HG03521 (cell line): ENCODE data around the gene ATG9B.
"Not testable (repeated sequence)": the region's sequence is repeated elsewhere in the genome, so short reads cannot be mapped to it uniquely, and the experiment has no call there.

ENCODE experiments used
- ATAC-seq: cut with Tn5 transposase; IDR thresholded peaks from one replicate; pipeline ENCODE4 v1.9.1; 2021; ENCODE audit warnings: mild to moderate bottlenecking, moderate library complexity; ENCODE audit not compliant: unreplicated experiment

The ATG9B gene

GRCh38 chr7:151018421-151019129 lies 5.7 kb downstream of the ATG9B start:
- no peak for ATAC-seq

DNA sequence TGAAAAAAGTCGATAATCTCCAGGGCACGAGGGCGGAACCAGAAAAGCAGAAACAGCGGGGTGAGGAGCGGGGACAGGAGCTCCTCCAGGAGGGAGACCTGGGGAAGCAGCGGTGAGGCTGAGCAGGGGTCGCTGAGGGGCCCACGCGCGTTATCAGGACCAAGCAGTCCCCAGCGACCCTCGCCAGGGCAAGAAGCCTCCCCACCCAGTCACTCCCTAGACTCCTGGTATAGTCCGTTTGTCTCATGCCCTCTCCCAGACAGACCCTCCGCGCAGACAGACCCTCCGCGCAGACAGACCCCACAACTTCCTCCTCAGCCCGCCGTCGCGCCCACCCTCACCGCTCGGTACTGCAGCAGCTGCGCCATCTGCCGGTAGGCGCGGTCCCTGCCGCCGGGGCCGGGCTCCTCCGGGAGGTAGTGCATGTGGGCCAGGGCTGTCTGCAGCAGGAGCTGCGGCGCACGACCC lies 6.3 kb downstream of the ATG9B start:
- ATAC-seq = no peak

DNA sequence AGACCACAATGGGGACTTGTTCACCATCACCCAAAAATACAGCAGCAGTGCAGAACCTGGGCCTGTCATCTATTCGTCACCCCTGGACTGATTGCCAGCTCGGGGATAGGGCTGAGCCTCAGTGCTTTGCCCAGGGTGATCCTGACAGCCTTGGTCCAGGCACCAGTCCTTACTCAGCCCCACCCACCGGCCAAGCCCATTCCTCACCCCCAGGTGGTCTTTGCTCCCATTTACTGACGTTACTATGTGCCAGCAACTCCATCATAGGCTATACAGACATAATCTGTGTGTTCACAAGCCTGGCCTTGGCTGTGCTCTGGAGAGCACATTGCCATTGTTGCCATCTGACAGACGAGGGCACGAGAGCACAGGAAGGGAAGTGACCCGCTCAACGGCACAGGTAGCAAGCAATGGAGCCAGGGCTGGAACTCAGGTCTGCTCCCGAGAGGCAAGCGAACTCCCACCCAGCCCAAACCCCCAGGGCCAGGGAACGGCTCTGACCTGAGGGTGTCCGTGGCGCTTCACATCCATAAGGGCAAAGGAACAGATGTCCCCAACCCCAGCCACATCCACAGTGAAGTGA lies 6.8 kb downstream of the ATG9B start:
- ATAC-seq = no peak

DNA sequence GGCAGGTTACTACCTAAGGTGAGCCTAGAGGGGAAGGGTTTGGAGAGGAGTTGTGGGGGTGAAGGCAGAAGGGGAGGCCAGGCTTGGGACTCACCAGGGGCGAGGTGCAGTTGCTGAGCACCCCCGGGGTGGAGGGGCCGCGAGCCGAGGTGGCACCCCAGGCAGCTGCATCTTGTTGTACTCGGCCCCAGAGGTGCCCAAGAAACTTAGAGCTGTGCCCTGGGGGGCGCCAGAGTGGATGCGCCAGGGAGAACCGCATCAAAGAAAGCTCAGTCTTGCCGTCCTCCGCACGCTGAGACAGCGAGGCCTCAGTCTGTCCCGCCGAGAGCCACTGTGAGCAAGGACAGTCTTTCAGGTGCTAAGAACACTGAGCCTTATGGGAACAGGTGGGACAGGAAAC lies 7.4 kb downstream of the ATG9B start:
- ATAC-seq = no peak

DNA sequence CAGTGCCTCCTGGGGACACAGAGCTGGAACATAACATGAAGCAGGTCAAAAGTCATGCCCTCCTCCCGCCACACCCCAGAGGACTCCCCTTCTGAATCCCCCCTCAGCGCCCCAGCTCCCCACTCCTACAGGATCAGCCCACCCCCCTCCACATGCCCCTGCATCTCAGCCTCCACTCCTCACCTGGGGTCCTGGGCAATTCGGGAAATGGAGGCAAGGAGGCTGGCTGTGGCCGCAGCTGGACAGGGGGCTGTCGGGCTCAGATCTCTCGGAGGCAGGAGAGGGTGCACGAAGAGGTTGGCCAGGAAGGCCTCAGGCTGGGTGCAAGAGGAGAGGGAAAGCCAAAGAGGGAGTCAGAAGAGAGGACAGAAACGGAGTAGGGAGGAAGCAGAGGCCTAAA lies 7.8 kb downstream of the ATG9B start:
- no peak for ATAC-seq

DNA sequence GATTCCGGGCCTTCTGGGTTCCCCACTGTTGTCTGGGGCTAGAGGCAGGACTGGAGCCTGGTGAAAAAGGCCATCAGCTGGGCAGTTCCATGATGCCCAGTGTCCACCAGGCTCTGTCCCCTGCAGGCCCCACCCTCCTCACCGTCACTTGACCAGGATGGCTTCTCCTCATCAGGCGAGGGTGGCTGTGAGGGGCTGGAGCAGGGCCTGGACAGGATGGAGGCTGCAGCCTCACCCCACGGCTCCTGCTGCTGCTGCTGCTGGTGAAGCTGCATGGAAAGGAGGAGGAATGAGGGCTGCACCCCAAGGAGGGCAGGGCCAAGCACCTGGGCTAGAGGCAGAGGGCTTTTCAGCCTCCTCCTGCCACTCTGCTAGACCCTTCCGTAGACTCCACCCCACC lies 8.3 kb downstream of the ATG9B start:
- ATAC-seq = no peak

DNA sequence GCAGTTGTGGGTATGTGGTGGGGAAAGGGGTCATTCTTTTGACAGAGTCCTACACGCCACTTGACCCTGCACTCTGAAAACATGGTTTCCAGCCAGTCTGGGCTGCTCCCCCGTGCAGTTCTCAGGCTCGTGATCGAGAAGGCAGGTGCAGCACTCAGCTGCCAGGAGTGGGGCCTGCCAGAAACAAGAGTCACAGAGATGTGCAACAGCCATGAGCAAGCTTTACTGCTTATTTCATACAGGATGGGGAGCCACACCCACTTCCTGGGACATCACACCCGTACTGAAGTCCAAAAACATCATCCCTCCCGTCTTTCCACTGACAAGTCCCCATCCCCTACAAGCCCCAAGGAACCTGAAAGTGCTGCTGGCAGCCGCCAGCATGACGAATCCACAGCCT lies 9.3 kb downstream of the ATG9B start:
- no peak for ATAC-seq

DNA sequence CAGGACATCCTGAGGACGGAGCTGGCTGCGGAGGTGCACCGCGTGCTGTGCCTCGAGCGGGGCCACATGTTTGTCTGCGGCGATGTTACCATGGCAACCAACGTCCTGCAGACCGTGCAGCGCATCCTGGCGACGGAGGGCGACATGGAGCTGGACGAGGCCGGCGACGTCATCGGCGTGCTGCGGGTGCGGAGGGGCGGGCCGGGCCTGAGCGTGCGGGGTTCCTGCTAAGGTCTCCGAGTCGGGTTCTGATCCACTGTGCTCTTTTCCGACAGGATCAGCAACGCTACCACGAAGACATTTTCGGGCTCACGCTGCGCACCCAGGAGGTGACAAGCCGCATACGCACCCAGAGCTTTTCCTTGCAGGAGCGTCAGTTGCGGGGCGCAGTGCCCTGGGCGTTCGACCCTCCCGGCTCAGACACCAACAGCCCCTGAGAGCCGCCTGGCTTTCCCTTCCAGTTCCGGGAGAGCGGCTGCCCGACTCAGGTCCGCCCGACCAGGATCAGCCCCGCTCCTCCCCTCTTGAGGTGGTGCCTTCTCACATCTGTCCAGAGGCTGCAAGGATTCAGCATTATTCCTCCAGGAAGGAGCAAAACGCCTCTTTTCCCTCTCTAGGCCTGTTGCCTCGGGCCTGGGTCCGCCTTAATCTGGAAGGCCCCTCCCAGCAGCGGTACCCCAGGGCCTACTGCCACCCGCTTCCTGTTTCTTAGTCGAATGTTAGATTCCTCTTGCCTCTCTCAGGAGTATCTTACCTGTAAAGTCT lies 10.4 kb downstream of the ATG9B start:
- ATAC-seq = no peak

DNA sequence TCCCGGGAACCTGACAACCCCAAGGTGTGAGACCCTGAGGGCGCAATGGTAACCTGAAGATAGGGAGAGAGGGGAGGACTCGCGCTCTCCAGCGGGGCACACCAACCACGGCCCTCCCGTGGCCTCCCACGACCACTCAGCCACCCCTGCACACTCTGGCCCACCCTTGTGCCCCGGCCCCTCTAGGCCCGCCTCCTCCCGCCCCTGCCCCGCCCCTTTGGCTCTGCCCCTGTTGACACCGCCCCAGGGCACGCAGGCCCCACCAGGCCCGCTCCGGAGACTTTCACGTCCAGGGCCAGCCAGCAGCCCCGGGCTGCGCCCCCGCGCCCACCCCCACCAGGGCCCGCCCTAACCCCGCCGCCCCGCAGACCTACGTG lies 10.9 kb downstream of the ATG9B start:
- no peak for ATAC-seq

- ATAC-seq = no peak
Measured at GRCh38 chr7:151012911-151013347, 11.4 kb downstream of the ATG9B start.

- no peak for ATAC-seq
Measured at GRCh38 chr7:151012031-151012692, 12.1 kb downstream of the ATG9B start.

GRCh38 chr7:151011616-151012015 lies 12.7 kb downstream of the ATG9B start:
- not testable (repeated sequence) for ATAC-seq

GRCh38 chr7:151011097-151011409 lies 13.2 kb downstream of the ATG9B start:
- no peak for ATAC-seq

DNA sequence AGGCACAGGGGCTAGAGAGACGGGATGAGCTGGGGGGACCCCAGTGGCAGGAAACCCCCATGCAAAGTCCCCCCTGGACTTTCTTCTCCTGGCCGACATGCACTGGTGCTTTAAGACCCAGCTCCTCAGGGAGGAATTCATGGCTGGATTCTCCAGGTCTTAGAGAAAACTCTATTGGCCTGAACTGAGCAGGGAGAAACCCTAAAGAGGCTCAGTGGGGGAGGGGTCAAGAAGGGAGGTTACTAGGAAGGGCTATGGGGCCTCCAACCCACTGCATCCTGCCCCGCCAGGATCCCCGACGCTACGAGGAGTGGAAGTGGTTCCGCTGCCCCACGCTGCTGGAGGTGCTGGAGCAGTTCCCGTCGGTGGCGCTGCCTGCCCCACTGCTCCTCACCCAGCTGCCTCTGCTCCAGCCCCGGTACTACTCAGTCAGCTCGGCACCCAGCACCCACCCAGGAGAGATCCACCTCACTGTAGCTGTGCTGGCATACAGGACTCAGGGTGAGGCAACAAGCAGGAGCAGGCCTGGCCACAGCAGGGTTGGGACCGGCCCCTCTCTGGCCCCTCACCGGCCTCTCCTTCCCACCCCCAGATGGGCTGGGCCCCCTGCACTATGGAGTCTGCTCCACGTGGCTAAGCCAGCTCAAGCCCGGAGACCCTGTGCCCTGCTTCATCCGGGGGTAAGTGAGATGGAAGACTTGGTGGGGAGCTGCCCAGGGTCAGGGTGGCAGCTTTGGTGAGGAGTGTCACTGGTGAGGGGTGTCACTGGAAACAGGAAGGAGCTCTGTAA lies 13.8 kb downstream of the ATG9B start:
- no peak for ATAC-seq

DNA sequence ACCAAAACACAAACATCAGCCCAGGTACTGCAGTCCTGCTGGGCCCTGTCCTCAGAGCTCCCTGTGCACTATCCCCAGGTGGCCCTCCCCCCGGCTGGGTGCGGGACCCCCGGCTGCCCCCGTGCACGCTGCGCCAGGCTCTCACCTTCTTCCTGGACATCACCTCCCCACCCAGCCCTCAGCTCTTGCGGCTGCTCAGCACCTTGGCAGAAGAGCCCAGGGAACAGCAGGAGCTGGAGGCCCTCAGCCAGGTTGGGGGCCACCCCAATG lies 14.3 kb downstream of the ATG9B start:
- ATAC-seq = no peak

DNA sequence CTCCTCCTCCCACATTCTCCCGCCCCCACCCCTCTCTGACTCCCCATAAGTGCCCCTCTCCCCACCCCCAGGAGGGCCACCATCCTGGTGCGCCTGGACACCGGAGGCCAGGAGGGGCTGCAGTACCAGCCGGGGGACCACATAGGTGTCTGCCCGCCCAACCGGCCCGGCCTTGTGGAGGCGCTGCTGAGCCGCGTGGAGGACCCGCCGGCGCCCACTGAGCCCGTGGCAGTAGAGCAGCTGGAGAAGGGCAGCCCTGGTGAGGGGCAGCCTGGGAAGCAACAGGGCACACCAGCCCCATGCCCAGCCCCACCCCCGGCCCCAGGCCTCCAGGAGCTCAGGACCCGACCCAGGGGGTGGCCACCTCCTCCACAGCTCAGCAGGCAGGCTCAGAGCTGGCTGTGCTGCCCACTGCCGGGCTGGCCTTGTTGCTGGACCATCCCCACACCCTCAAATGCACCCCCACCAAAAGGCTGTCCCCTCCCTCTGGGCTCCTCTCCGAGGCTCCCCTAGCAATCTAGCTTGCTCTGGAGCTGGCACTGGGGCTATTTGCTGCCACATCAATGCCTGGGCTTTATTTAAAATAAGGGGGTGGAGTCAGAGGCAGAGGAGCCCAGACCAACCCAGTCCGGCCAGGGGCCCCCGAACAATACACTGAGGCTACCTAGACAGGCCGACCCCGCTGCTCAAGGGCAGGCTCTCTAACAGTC lies 14.8 kb downstream of the ATG9B start:
- ATAC-seq = no peak

- ATAC-seq = peak; percentile 89
Measured at GRCh38 chr7:151008511-151009323, 15.6 kb downstream of the ATG9B start.

GRCh38 chr7:151008143-151008510 lies 16.2 kb downstream of the ATG9B start:
- no peak for ATAC-seq

DNA sequence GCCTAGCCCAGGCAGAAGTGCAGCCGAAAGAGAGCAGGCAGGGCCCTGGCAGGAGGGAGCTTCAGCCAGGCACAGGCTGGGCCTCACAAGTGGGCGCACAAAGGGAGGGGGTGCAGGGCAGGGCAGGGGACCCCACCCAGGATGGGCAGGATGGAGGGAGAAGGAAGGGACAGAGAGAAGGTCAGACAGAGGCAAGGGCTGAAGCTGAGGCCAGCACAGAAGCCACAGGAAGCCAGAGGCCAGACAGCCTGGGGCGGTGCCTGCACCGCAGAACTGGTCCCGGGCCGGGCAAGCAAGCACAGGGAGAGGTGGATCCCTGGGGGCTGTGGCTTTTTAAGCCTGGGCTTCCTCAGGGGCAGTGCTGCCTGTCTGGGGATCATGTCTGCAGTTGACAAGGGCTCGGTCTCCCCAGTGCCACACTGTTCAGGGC lies 16.8 kb downstream of the ATG9B start:
- no peak for ATAC-seq
